WTC11 (cell line): ENCODE results near the gene NKX3-2. TPM values are rescaled to one million over a fixed set of nuclear protein-coding genes. Genes with fewer than 3 reads are reported as not detected.

Experiments
- ATAC-seq: fragments of 200-7000 bp; cut with Tn5 transposase; 2 replicates; pipeline ENCODE4 v1.10.0; 2021; ENCODE audit warnings: mild to moderate bottlenecking, moderate library complexity
- CTCF ChIA-PET: fragments of 300-600 bp; sonication (Branson Sonifier 250); formaldehyde crosslinking; loops from one replicate; lab custom pipeline; 2021; ENCODE audit warnings: antibody characterized with exemption; lab: Charles Lee
- POLR2A ChIA-PET: fragments of 350-600 bp; sonication (Branson Sonifier 250); formaldehyde crosslinking; loops from one replicate; lab custom pipeline; 2021; ENCODE audit warnings: antibody characterized with exemption; lab: Charles Lee
- DNase-seq: peaks from one replicate; pipeline ENCODE4 v3.0.0; 2021; ENCODE audit warnings: low spot score
- H3K27ac Mint-ChIP-seq: 2 replicates; pipeline ENCODE4 v1.8.0; 2021; ENCODE audit warnings: mixed read lengths
- H3K27me3 Mint-ChIP-seq: 2 replicates; pipeline ENCODE4 v1.8.0; 2021; ENCODE audit warnings: low read depth, mild to moderate bottlenecking, moderate library complexity, mixed read lengths
- H3K36me3 Mint-ChIP-seq: 2 replicates; pipeline ENCODE4 v1.8.0; 2021; ENCODE audit warnings: mixed read lengths
- H3K4me1 Mint-ChIP-seq: 2 replicates; pipeline ENCODE4 v1.8.0; 2022; ENCODE audit warnings: mixed read lengths
- H3K4me3 Mint-ChIP-seq: 2 replicates; pipeline ENCODE4 v1.8.0; 2021; ENCODE audit warnings: mild to moderate bottlenecking, moderate library complexity, mixed read lengths
- H3K9me3 Mint-ChIP-seq: 2 replicates; pipeline ENCODE4 v1.8.0; 2021; ENCODE audit warnings: mixed read lengths
- ATF2 ChIP-seq: sonication (generic); formaldehyde crosslinking; IDR thresholded peaks from 2 replicates; pipeline ENCODE4 v1.8.1; 2022; ENCODE audit warnings: low read depth, missing genetic modification reagents, borderline replicate concordance
- CBFB ChIP-seq: sonication (generic); formaldehyde crosslinking; IDR thresholded peaks from 2 replicates; pipeline ENCODE4 v1.8.1; 2022; ENCODE audit warnings: mild to moderate bottlenecking, low read depth, missing genetic modification reagents
- E2F5 ChIP-seq: sonication (generic); formaldehyde crosslinking; IDR thresholded peaks from 2 replicates; pipeline ENCODE4 v1.8.1; 2022; ENCODE audit warnings: mild to moderate bottlenecking, moderate library complexity, missing genetic modification reagents
- EMX1 ChIP-seq: fragments of 250-450 bp; sonication (Bioruptor Pico); IDR thresholded peaks from 2 replicates; pipeline ENCODE4 v1.8.0; 2021; ENCODE audit warnings: mild to moderate bottlenecking
- ESRRA ChIP-seq: sonication (generic); formaldehyde crosslinking; IDR thresholded peaks from 2 replicates; pipeline ENCODE4 v1.8.1; 2022; ENCODE audit warnings: mild to moderate bottlenecking, missing genetic modification reagents, borderline replicate concordance
- FOXP4 ChIP-seq: sonication (generic); formaldehyde crosslinking; IDR thresholded peaks from 2 replicates; pipeline ENCODE4 v1.8.0; 2022; ENCODE audit warnings: mild to moderate bottlenecking, missing genetic modification reagents
- KAT7 ChIP-seq: sonication (generic); formaldehyde crosslinking; IDR thresholded peaks from 2 replicates; pipeline ENCODE4 v1.8.1; 2023; ENCODE audit warnings: missing genetic modification reagents, mild to moderate bottlenecking, borderline replicate concordance
- MAX ChIP-seq: sonication (generic); formaldehyde crosslinking; IDR thresholded peaks from 2 replicates; pipeline ENCODE4 v1.8.0; 2022; ENCODE audit warnings: mild to moderate bottlenecking, missing genetic modification reagents
- MXD4 ChIP-seq: fragments of 250-450 bp; sonication (Bioruptor Pico); IDR thresholded peaks from 2 replicates; pipeline ENCODE4 v1.8.0; 2021; ENCODE audit warnings: mild to moderate bottlenecking, moderate library complexity, borderline replicate concordance
- TCF7 ChIP-seq: sonication (generic); formaldehyde crosslinking; IDR thresholded peaks from 2 replicates; pipeline ENCODE4 v1.8.0; 2022; ENCODE audit warnings: mild to moderate bottlenecking, low read depth, missing genetic modification reagents, moderate library complexity
- TEAD1 ChIP-seq: sonication (generic); formaldehyde crosslinking; IDR thresholded peaks from 2 replicates; pipeline ENCODE4 v1.8.0; 2022; ENCODE audit warnings: mild to moderate bottlenecking, missing genetic modification reagents
- USF2 ChIP-seq: sonication (generic); formaldehyde crosslinking; IDR thresholded peaks from 2 replicates; pipeline ENCODE4 v1.8.1; 2023; ENCODE audit warnings: mild to moderate bottlenecking, missing genetic modification reagents, moderate library complexity
- ZNF416 ChIP-seq: fragments of 250-450 bp; sonication (Bioruptor Pico); IDR thresholded peaks from 2 replicates; pipeline ENCODE4 v1.9.0; 2021; ENCODE audit warnings: mild to moderate bottlenecking, inconsistent platforms
- ZNF425 ChIP-seq: fragments of 250-450 bp; sonication (Bioruptor Pico); conservative IDR thresholded peaks from 2 replicates; pipeline ENCODE4 v1.9.0; 2021; ENCODE audit warnings: mild to moderate bottlenecking
- total RNA-seq: library from RNA; stranded (reverse); gene quantifications from 3 replicates; pipeline ENCODE4 v1.2.3, GENCODE V29; 2021

NKX3-2 gene
- total RNA-seq, 1 experiment from 2014 or later: 0.07 TPM

GRCh38 chr4:13523105-13523477, 21.2 kb downstream of the NKX3-2 start:
- H3K27ac Mint-ChIP-seq: no peak overlapping the region
- ChIA-PET POLR2A (no interaction called here), CTCF (interaction anchor here (1.0 to 6.1 kb wide), 3 partner anchors 11 to 92 kb away, joined by 3 to 69 read pairs (median 4); partner anchors contain the start of gene NKX3-2)
- H3K9me3 Mint-ChIP-seq: peaks cover 10% of the 10 kb centered on the region
- peak overlapping the region; percentile 62 for H3K4me3 Mint-ChIP-seq
- TF ChIP-seq MAX (CRISPR knock-in tag) (peak; percentile 47; the same call in 1 of the 2 replicates), EMX1 (CRISPR knock-in tag) (no peak)
- H3K27me3 Mint-ChIP-seq: peaks cover 84% of the 10 kb centered on the region
- DNase-seq: no peak
- peak; percentile 19 for ATAC-seq
- peaks cover 51% of the 10 kb centered on the region for H3K4me1 Mint-ChIP-seq
- peaks cover 11% of the 10 kb centered on the region for H3K36me3 Mint-ChIP-seq

- POLR2A ChIA-PET: interaction anchor here (1.2 to 1.5 kb wide), 2 partner anchors 8 to 21 kb away, joined by 3 to 5 read pairs; partner anchors contain the start of gene NKX3-2
These were observed 21.8 kb downstream of the NKX3-2 start for GRCh38 chr4:13522282-13523104.

GRCh38 chr4:13521047-13521446, 23.3 kb downstream of the NKX3-2 start:
- ChIA-PET CTCF (interaction anchor here (1.3 to 6.1 kb wide), 3 partner anchors 13 to 30 kb away, joined by 4 to 69 read pairs (median 9); partner anchors contain the start of gene NKX3-2), POLR2A (interaction anchor here (1.2 to 1.5 kb wide), 2 partner anchors 10 to 23 kb away, joined by 3 to 5 read pairs; partner anchors contain the start of gene NKX3-2)
- Mint-ChIP-seq H3K27ac (no peak overlapping the region), H3K27me3 (peaks cover 64% of the 10 kb centered on the region), H3K4me3 (no peak overlapping the region), H3K4me1 (peaks cover 55% of the 10 kb centered on the region), H3K36me3 (peaks cover 11% of the 10 kb centered on the region), H3K9me3 (peaks cover 10% of the 10 kb centered on the region)
- TF ChIP-seq ATF2 (CRISPR knock-in tag) (no peak), FOXP4 (CRISPR knock-in tag) (no peak)
- no peak for DNase-seq
- ATAC-seq: no peak

More at GRCh38 chr4:13522282-13523104, 21.8 kb downstream of the NKX3-2 start:
- Mint-ChIP-seq H3K27me3 (peaks cover 78% of the 10 kb centered on the region), H3K4me1 (peaks cover 49% of the 10 kb centered on the region), H3K36me3 (peaks cover 11% of the 10 kb centered on the region), H3K4me3 (peak overlapping the region; percentile 62), H3K27ac (no peak overlapping the region), H3K9me3 (peaks cover 10% of the 10 kb centered on the region)
- TF ChIP-seq E2F5 (CRISPR knock-in tag) (no peak), USF2 (CRISPR knock-in tag) (no peak), MAX (CRISPR knock-in tag) (peak; percentile 48; the same call in 1 of the 2 replicates), ESRRA (CRISPR knock-in tag) (no peak)
- CTCF ChIA-PET: interaction anchor here (1.0 to 6.1 kb wide), 5 partner anchors 9 to 91 kb away, joined by 3 to 69 read pairs (median 4); partner anchors contain the start of gene NKX3-2
- ATAC-seq (peak; percentile 65), DNase-seq (peak; percentile 65)

GRCh38 chr4:13516315-13516860, 27.9 kb downstream of the NKX3-2 start:
- peaks cover 58% of the 10 kb centered on the region for H3K4me1 Mint-ChIP-seq
- ChIA-PET POLR2A (interaction anchor here (0.7 kb wide), 1 partner anchor 365 kb away, joined by 3 read pairs; no protein-coding TSS in a partner anchor), CTCF (no interaction called here)
- DNase-seq (no peak), ATAC-seq (no peak)
- H3K27ac Mint-ChIP-seq: no peak overlapping the region
- no peaks in the 10 kb centered on the region for H3K36me3 Mint-ChIP-seq
- peaks cover 17% of the 10 kb centered on the region for H3K27me3 Mint-ChIP-seq
- no peak overlapping the region for H3K4me3 Mint-ChIP-seq
- H3K9me3 Mint-ChIP-seq: no peaks in the 10 kb centered on the region
- no peak for TF ChIP-seq CBFB (CRISPR knock-in tag)
- TF ChIP-seq MXD4 (CRISPR knock-in tag): no peak
- no peak for TF ChIP-seq FOXP4 (CRISPR knock-in tag)
- no peak for TF ChIP-seq ZNF425 (CRISPR knock-in tag)
- no peak for TF ChIP-seq TEAD1
- no peak for TF ChIP-seq TCF7
- TF ChIP-seq KAT7 (CRISPR knock-in tag): no peak
- no peak for TF ChIP-seq ZNF416
